A549 (cell line): ENCODE data around the gene SAG. TPM values are rescaled to one million over a fixed set of nuclear protein-coding genes. Genes with fewer than 3 reads are reported as not detected.

Source experiments
- ATAC-seq, 2 experiments: fragments of 200-7000 bp in 1 of 2; fragments of >200 bp in 1 of 2; cut with Nextera tagmentation in 1 of 2; cut with Tn5 transposase in 1 of 2; 3 replicates each; pipeline versions ENCODE4 v1.8.0 to v1.9.1; 2018 to 2020; ENCODE audit warnings: mild to moderate bottlenecking in 1 of 2, moderate library complexity in 1 of 2
- CTCF ChIA-PET: fragments of 300-600 bp; sonication (Branson Sonifier 250); formaldehyde crosslinking; extraction: SDS; loops from one replicate; lab custom pipeline; 2021; ENCODE audit warnings: antibody characterized with exemption, inconsistent platforms; lab: Yijun Ruan, JAX
- POLR2A ChIA-PET: fragments of 350-600 bp; formaldehyde crosslinking; extraction: SDS; loops from one replicate; lab custom pipeline; 2021; ENCODE audit warnings: antibody characterized with exemption, inconsistent platforms; lab: Yijun Ruan, JAX
- DNase-seq, 2 experiments: peaks; one replicate each; pipeline versions ENCODE4 v3.0.0 to v3.0.0-alpha.2; 2011 to 2016; ENCODE audit warnings: low read depth in 1 of 2, low spot score in 1 of 2
- FAIRE-seq: peaks from 2 replicates; lab custom pipeline; 2011; peaks lifted over from hg19 to GRCh38; lab: Jason Lieb, UNC
- H3K27ac ChIP-seq, 2 experiments: fragments of >200 bp; sonication (Bioruptor Twin); formaldehyde crosslinking; 3 replicates each; pipeline ENCODE4 v1.5.1; 2016 to 2017
- H3K4me1 ChIP-seq: fragments of >200 bp; sonication (Bioruptor Twin); formaldehyde crosslinking; 3 replicates; pipeline ENCODE4 v1.6.1; 2016
- H3K4me2 ChIP-seq: fragments of >200 bp; sonication (Bioruptor Twin); formaldehyde crosslinking; 3 replicates; pipeline ENCODE4 v1.6.1; 2016
- H3K4me3 ChIP-seq: fragments of >200 bp; sonication (Bioruptor Twin); formaldehyde crosslinking; 3 replicates; pipeline ENCODE4 v1.5.1; 2016
- H3K9me3 ChIP-seq: fragments of >200 bp; sonication (Bioruptor Twin); formaldehyde crosslinking; 3 replicates; pipeline ENCODE4 v1.6.1; 2016
- BCL3 ChIP-seq: fragments of >200 bp; sonication (Bioruptor Twin); formaldehyde crosslinking; IDR thresholded peaks from 3 replicates; pipeline ENCODE4 v1.6.1; 2016
- CBX2 ChIP-seq: fragments of 200-600 bp; sonication (generic); IDR thresholded peaks from 2 replicates; pipeline ENCODE4 v1.6.1; 2016; ENCODE audit warnings: low read depth, mild to moderate bottlenecking, borderline replicate concordance
- CEBPB ChIP-seq, 2 experiments: fragments of >200 bp in 1 of 2; sonication (Bioruptor Twin) in 1 of 2; formaldehyde crosslinking in 1 of 2; IDR thresholded peaks; 2 replicates each; pipeline ENCODE4 v1.6.1; 2012 to 2016
- CHD2 ChIP-seq: fragments of 150-350 bp; IDR thresholded peaks from 2 replicates; pipeline ENCODE4 v1.6.1; 2014; ENCODE audit warnings: low read length; ENCODE audit not compliant: partially characterized antibody
- CHD4 ChIP-seq: fragments of 200-600 bp; sonication (generic); IDR thresholded peaks from 2 replicates; pipeline ENCODE4 v1.6.1; 2016; ENCODE audit warnings: antibody characterized with exemption, mild to moderate bottlenecking, borderline replicate concordance
- CTCF ChIP-seq: fragments of >200 bp; sonication (Bioruptor Twin); formaldehyde crosslinking; IDR thresholded peaks from 3 replicates; pipeline ENCODE4 v1.5.1; 2016
- EHF ChIP-seq: fragments of 250-450 bp; sonication (Bioruptor Pico); IDR thresholded peaks from 2 replicates; pipeline ENCODE4 v1.5.0; 2020; ENCODE audit warnings: mild to moderate bottlenecking
- ELK1 ChIP-seq: fragments of 150-350 bp; IDR thresholded peaks from 2 replicates; pipeline ENCODE4 v1.6.1; 2014; ENCODE audit warnings: low read depth, mild to moderate bottlenecking, low read length
- ESRRA ChIP-seq: fragments of 150-350 bp; IDR thresholded peaks from 2 replicates; pipeline ENCODE4 v1.6.1; 2014; ENCODE audit warnings: mild to moderate bottlenecking, low read length, borderline replicate concordance
- FOSL2 ChIP-seq, 2 experiments: fragments of 450-650 bp in 1 of 2; fragments of >200 bp in 1 of 2; sonication (Bioruptor Twin) in 1 of 2; formaldehyde crosslinking; IDR thresholded peaks; 2 replicates each; pipeline versions ENCODE4 v1.5.0 to v1.6.1; 2016 to 2020; ENCODE audit warnings: mild to moderate bottlenecking in 1 of 2, moderate library complexity in 1 of 2
- FOXS1 ChIP-seq: fragments of 250-450 bp; sonication (Bioruptor Pico); IDR thresholded peaks from 2 replicates; pipeline ENCODE4 v1.5.0; 2020; ENCODE audit warnings: mild to moderate bottlenecking, moderate library complexity
- HES2 ChIP-seq: fragments of >200 bp; sonication (Bioruptor Twin); formaldehyde crosslinking; IDR thresholded peaks from 2 replicates; pipeline ENCODE4 v1.6.1; 2016
- HOXB5 ChIP-seq: fragments of 250-450 bp; sonication (Bioruptor Pico); IDR thresholded peaks from 2 replicates; pipeline ENCODE4 v1.5.0; 2020; ENCODE audit warnings: mild to moderate bottlenecking, moderate library complexity
- JUN ChIP-seq, 2 experiments: fragments of >200 bp; sonication (Bioruptor Twin); formaldehyde crosslinking; IDR thresholded peaks; 2 replicates in 1 of 2; 3 replicates in 1 of 2; pipeline ENCODE4 v1.6.1; 2016 to 2017
- KDM5A ChIP-seq: fragments of 200-600 bp; sonication (generic); IDR thresholded peaks from 2 replicates; pipeline ENCODE4 v1.6.1; 2016; ENCODE audit warnings: antibody characterized with exemption, mild to moderate bottlenecking
- MYC ChIP-seq: IDR thresholded peaks from 2 replicates; pipeline ENCODE4 v1.6.1; 2012; ENCODE audit warnings: mild to moderate bottlenecking, inconsistent platforms, low read length, improper control_type of control experiment, borderline replicate concordance
- NPAS2 ChIP-seq: fragments of 250-450 bp; sonication (Bioruptor Pico); IDR thresholded peaks from 2 replicates; pipeline ENCODE4 v1.8.0; 2022; ENCODE audit warnings: mild to moderate bottlenecking, moderate library complexity, borderline replicate concordance
- NR3C1 ChIP-seq: fragments of >200 bp; sonication (Bioruptor Twin); formaldehyde crosslinking; IDR thresholded peaks from 3 replicates; pipeline ENCODE4 v1.6.1; 2017
- PBX3 ChIP-seq: IDR thresholded peaks from 2 replicates; pipeline ENCODE4 v1.6.1; 2012
- RAD21 ChIP-seq, 2 experiments: fragments of >200 bp in 1 of 2; sonication (Bioruptor Twin) in 1 of 2; formaldehyde crosslinking in 1 of 2; IDR thresholded peaks in 1 of 2; conservative IDR thresholded peaks in 1 of 2; 2 replicates in 1 of 2; 3 replicates in 1 of 2; pipeline ENCODE4 v1.6.1; 2012 to 2018; ENCODE audit warnings: inconsistent platforms in 1 of 2
- RARB ChIP-seq: fragments of 250-450 bp; sonication (Bioruptor Pico); IDR thresholded peaks from 2 replicates; pipeline ENCODE4 v1.8.0; 2021; ENCODE audit warnings: mild to moderate bottlenecking, moderate library complexity
- RCOR1 ChIP-seq: fragments of 150-350 bp; IDR thresholded peaks from 2 replicates; pipeline ENCODE4 v1.6.1; 2014; ENCODE audit warnings: antibody characterized with exemption, low read length, low read depth
- RFX5 ChIP-seq: fragments of 450-650 bp; IDR thresholded peaks from 2 replicates; pipeline ENCODE4 v1.7.1; 2014; ENCODE audit warnings: antibody characterized with exemption, mild to moderate bottlenecking, moderate library complexity
- SMC3 ChIP-seq: fragments of >200 bp; sonication (Bioruptor Twin); formaldehyde crosslinking; IDR thresholded peaks from 3 replicates; pipeline ENCODE4 v1.6.1; 2018; ENCODE audit warnings: inconsistent platforms
- SREBF2 ChIP-seq: fragments of 450-650 bp; IDR thresholded peaks from 2 replicates; pipeline ENCODE4 v1.6.1; 2014; ENCODE audit warnings: mild to moderate bottlenecking, moderate library complexity
- TFCP2L1 ChIP-seq: fragments of 250-450 bp; sonication (Bioruptor Pico); IDR thresholded peaks from 2 replicates; pipeline ENCODE4 v1.5.0; 2021; ENCODE audit warnings: mild to moderate bottlenecking
- USF2 ChIP-seq: fragments of 450-650 bp; IDR thresholded peaks from 2 replicates; pipeline ENCODE4 v1.6.1; 2014; ENCODE audit warnings: antibody characterized with exemption
- ZC3H11A ChIP-seq: fragments of 450-650 bp; IDR thresholded peaks from 2 replicates; pipeline ENCODE4 v1.6.1; 2014; ENCODE audit warnings: antibody characterized with exemption, mild to moderate bottlenecking
- ZFP36 ChIP-seq: fragments of 450-650 bp; IDR thresholded peaks from 2 replicates; pipeline ENCODE4 v1.6.1; 2014; ENCODE audit warnings: borderline replicate concordance; ENCODE audit not compliant: partially characterized antibody
- ZSCAN20 ChIP-seq: fragments of 250-450 bp; sonication (Bioruptor Pico); IDR thresholded peaks from 2 replicates; pipeline ENCODE4 v1.8.0; 2022; ENCODE audit warnings: mild to moderate bottlenecking, moderate library complexity
- WGBS: methylation state at CpG from one replicate; pipeline ENCODE4 v1.1.6; 2017; ENCODE audit errors: missing lambda C conversion rate; 5-methylcytosine and 5-hydroxymethylcytosine counted together
- polyA plus RNA-seq, 4 experiments: library from polyadenylated mRNA; depleted of rRNA in 3 of 4; stranded (reverse); fragments of >200 nt; fragmentation: RNase III in 1 of 4; extraction: RNeasy Plus Mini Kit Qiagen cat#74134 plus additional on column Dnase treatment in 1 of 4; gene quantifications; 2 replicates in 3 of 4; 3 replicates in 1 of 4; pipeline ENCODE4 v1.2.3, GENCODE V29; 2011 to 2017

Gene SAG
- polyA plus RNA-seq, 2 of the 4 experiments (the other 2 are of a cell fraction), result not detected

- H3K4me1 ChIP-seq, result no peaks in the 10 kb centered on the region
- 70% methylated on average over 5 of the region's 6 CpGs for whole genome bisulfite sequencing
- DNase-seq, result no peak
- ChIA-PET CTCF (interaction anchor here (0.7 to 2.4 kb wide), 3 partner anchors 15 to 49 kb away, joined by 3 to 5 read pairs (median 3); no protein-coding TSS in a partner anchor), POLR2A (no interaction called here)
- no peak for TF ChIP-seq HOXB5
- no peak for TF ChIP-seq BCL3
- no peak for TF ChIP-seq USF2
- TF ChIP-seq CBX2, result no peak
- no peak for TF ChIP-seq ELK1
- TF ChIP-seq FOSL2 (IDR thresholded peaks at IDR 0.05), result no peak
- TF ChIP-seq FOSL2 (CRISPR knock-in tag; IDR thresholded peaks at IDR 0.05), result no peak
- no peak for TF ChIP-seq SREBF2
- no peak for TF ChIP-seq KDM5A
- no peak for TF ChIP-seq TFCP2L1 (CRISPR knock-in tag)
- TF ChIP-seq CHD2, result no peak
- no peak for TF ChIP-seq ESRRA
- no peak for TF ChIP-seq SMC3
- no peak for TF ChIP-seq NPAS2 (CRISPR knock-in tag)
- TF ChIP-seq HES2, result no peak
- no peak for TF ChIP-seq ZFP36
- no peak for TF ChIP-seq ZSCAN20 (CRISPR knock-in tag)
- no peak for TF ChIP-seq MYC
- no peak for TF ChIP-seq RAD21 (conservative IDR thresholded peaks at IDR 0.05 in 1 of 2, IDR thresholded peaks at IDR 0.05 in 1 of 2)
- TF ChIP-seq, all 56 proteins: peak for 0
- no peak for FAIRE-seq
- H3K9me3 ChIP-seq, result no peaks in the 10 kb centered on the region
- no peak overlapping the region for H3K4me3 ChIP-seq
- ATAC-seq, result no peak
- H3K27ac ChIP-seq, result no peak overlapping the region
- no peak overlapping the region for H3K4me2 ChIP-seq
These were observed 5.8 kb upstream of the SAG start for GRCh38 chr2:233301811-233302210.

GRCh38 chr2:233303252-233303651 lies 4.4 kb upstream of the SAG start:
- no peak overlapping the region for H3K4me2 ChIP-seq
- POLR2A ChIA-PET, result no interaction called here
- ATAC-seq (no peak), DNase-seq (no peak), FAIRE-seq (no peak)
- CTCF ChIA-PET, result interaction anchor here (0.6 to 2.4 kb wide), 6 partner anchors 13 to 493 kb away, joined by 3 to 7 read pairs (median 4); no protein-coding TSS in a partner anchor
- no peaks in the 10 kb centered on the region for H3K9me3 ChIP-seq
- TF ChIP-seq CHD4, result no peak
- no peak for TF ChIP-seq EHF (CRISPR knock-in tag)
- no peak for TF ChIP-seq JUN (IDR thresholded peaks at IDR 0.05)
- no peak for TF ChIP-seq ZC3H11A
- TF ChIP-seq ESRRA, result no peak
- TF ChIP-seq HOXB5, result no peak
- TF ChIP-seq NR3C1, result no peak
- no peak for TF ChIP-seq CEBPB (IDR thresholded peaks at IDR 0.05)
- TF ChIP-seq RFX5, result no peak
- TF ChIP-seq RCOR1, result no peak
- TF ChIP-seq KDM5A, result no peak
- no peak for TF ChIP-seq MYC
- TF ChIP-seq RARB (CRISPR knock-in tag), result no peak
- TF ChIP-seq HES2, result no peak
- no peak for TF ChIP-seq TFCP2L1 (CRISPR knock-in tag)
- no peak for TF ChIP-seq FOSL2 (IDR thresholded peaks at IDR 0.05)
- TF ChIP-seq FOSL2 (CRISPR knock-in tag; IDR thresholded peaks at IDR 0.05), result no peak
- no peak for TF ChIP-seq PBX3
- TF ChIP-seq CTCF, result no peak
- TF ChIP-seq FOXS1 (CRISPR knock-in tag), result no peak
- H3K4me3 ChIP-seq, result no peak overlapping the region
- WGBS, result 88% methylated on average over 3 of the region's 3 CpGs
- H3K27ac ChIP-seq, result no peak overlapping the region
- no peaks in the 10 kb centered on the region for H3K4me1 ChIP-seq
